Measurements from ENCODE around the gene FRZB. TPM values are rescaled to one million over a fixed set of nuclear protein-coding genes. Genes with fewer than 3 reads are reported as not detected.

The FRZB gene, protein sequence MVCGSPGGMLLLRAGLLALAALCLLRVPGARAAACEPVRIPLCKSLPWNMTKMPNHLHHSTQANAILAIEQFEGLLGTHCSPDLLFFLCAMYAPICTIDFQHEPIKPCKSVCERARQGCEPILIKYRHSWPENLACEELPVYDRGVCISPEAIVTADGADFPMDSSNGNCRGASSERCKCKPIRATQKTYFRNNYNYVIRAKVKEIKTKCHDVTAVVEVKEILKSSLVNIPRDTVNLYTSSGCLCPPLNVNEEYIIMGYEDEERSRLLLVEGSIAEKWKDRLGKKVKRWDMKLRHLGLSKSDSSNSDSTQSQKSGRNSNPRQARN
- polyA plus RNA-seq (2012; ENCODE audit: insufficient read depth, insufficient read length): not detected

DNA sequence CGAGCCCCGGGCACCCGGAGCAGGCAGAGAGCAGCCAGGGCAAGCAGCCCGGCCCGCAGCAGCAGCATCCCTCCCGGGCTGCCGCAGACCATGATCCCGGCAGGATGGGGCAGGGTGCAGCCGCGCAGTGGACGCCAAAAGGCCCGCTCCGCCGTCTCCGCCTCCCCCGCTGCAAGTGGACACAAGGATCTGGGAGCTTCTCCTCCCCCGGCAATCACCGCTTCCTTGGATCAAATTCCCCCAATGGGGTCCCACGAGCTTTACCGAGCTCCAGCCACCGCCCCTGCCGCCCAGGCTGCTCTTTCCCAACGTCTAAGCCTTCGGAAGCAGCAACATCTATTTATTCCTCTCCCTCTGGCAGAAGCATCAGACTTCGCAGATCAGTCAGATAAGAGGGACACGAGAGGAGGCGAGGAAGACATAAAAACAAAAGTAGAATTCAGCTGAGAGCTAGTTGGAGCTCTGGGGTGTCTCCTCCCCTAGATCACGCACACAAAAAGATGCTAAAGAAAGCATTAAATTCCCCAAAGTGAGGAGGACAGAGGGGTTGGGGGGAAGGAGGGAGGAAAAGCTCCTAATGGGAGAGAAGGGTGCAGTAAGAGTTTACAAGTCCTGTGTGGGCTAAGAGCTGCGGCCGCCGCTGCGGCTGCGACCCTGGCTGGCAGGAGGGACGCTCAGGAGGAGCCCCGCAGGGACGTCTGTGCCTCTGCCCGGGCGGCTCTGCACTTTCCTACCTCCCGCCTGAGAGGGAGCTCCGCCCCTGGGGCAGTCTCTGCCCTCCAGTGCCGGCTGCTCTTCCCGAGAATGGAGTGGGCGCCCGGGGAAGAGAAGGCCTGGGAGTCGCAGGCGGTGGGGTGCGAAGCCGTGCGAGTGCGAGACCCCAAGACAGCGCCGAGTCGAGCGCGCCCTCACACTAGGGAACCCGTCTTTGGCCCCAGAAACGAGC lies at the start of gene FRZB:
TSS of gene FRZB (minus strand) at position 177 of the 946 bp plus-strand sequence. CDS start at position 92, 85 bp downstream.
- DNase-seq (ENCODE audit: low read depth, low spot score): no peak
- H3K4me3 ChIP-seq (ENCODE audit: low read length): no peak within 1 kb of the TSS

DNA sequence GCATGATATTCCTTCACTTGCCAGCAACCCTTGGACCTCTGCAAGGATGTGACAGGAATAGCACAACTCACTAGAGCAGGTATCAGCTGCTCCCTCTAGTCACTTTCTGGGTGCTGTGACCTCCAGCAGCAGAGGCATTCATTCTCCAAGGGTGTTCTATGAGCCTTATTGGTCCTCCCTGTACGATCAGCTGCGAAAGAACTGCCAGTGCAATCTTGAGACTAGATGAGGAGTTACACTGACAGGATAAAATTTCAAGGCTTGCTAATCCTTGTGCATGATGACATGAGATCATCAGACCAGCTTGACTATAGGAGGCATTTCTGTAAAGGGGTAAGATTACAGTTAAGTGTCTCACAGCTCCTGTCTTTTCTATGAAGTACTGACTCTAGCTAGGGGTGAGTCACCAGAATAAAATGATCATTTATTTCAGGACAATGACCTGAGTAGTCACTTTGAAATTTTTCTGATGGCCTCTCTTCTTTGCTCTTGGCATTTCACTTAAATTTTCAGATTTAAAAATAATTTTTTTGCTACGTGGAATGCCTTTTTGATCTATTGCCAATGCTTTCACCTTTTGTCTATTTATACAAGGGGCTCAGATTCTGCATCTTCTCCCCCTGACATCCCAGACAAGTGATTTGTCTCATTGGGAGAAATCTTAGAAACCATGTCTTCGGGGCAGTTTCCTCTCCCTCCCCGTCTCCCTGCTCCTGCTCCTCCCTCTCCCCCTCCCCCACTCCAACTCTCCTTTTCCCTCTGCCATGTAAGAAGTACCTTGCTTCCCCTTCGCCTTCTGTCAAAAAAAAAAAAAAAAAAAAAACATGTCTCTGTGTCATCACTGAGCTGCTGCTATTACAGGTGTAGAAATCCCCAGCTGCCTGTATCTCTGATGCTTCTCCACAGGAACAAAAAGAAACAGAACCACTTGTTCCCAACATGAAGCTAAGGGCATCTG lies 49.2 kb upstream of the FRZB start:
- no peak overlapping the region for H3K4me3 ChIP-seq (ENCODE audit: low read length)
- DNase-seq (ENCODE audit: low read depth, low spot score): no peak

DNA sequence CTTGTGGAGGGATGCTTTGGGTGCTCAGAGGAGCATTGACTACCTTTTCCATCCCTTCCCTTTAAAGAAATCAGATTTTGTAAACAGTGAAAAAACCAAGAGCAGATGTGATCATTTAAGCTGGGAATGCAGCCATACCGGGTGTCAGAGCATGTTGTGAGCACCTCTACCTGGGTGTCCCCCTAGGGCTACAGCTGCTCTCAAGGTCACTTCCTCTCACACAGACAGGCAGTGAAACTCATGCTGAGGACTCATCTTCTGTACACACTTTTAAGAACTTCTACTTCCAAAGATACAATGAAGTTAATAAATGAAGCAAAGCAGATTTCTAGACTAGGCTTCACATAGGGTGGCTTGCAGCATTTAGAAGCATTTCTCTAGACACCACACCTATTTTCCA lies 48.4 kb upstream of the FRZB start:
- no peak for DNase-seq (ENCODE audit: low read depth, low spot score)

GRCh38 chr2:182913064-182913463 lies 46.6 kb upstream of the FRZB start:
- H3K4me3 ChIP-seq (ENCODE audit: low read length): no peak overlapping the region
- DNase-seq (ENCODE audit: low read depth, low spot score): no peak

More for the DNA sequence above, 48.4 kb upstream of the FRZB start:
- H3K4me3 ChIP-seq (ENCODE audit: low read length): no peak overlapping the region

DNA sequence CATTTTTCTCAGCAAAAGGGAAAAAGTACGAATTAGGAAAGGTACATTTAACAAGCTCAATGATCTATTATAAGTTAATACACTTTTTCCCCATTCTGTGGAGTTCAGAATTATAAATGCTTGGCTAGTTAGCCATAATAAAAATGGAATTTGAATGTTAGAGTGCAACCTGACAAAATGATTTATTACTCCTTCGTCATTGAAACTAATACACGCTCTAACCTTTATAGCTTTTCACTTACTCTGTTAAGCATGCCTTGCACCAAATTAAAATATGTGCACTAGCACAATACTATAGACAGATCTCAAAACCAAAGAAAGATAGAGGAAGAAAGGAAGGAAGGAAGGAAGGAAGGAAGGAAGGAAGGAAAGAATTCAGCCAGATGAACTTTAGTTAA lies 46.1 kb upstream of the FRZB start:
- H3K4me3 ChIP-seq (ENCODE audit: low read length): no peak overlapping the region
- DNase-seq (ENCODE audit: low read depth, low spot score): no peak

GRCh38 chr2:182911813-182912517 lies 45.5 kb upstream of the FRZB start:
- no peak overlapping the region for H3K4me3 ChIP-seq (ENCODE audit: low read length)
- no peak for DNase-seq (ENCODE audit: low read depth, low spot score)

GRCh38 chr2:182910965-182911364 lies 44.5 kb upstream of the FRZB start:
- DNase-seq (ENCODE audit: low read depth, low spot score): no peak
- H3K4me3 ChIP-seq (ENCODE audit: low read length): no peak overlapping the region

GRCh38 chr2:182907081-182907830 lies 40.8 kb upstream of the FRZB start:
- DNase-seq (ENCODE audit: low read depth, low spot score): no peak
- H3K4me3 ChIP-seq (ENCODE audit: low read length): no peak overlapping the region

GRCh38 chr2:182906454-182906853 lies 40.0 kb upstream of the FRZB start:
- H3K4me3 ChIP-seq (ENCODE audit: low read length): no peak overlapping the region
- no peak for DNase-seq (ENCODE audit: low read depth, low spot score)

GRCh38 chr2:182904844-182905243 lies 38.4 kb upstream of the FRZB start:
- DNase-seq (ENCODE audit: low read depth, low spot score): no peak
- no peak overlapping the region for H3K4me3 ChIP-seq (ENCODE audit: low read length)

DNA sequence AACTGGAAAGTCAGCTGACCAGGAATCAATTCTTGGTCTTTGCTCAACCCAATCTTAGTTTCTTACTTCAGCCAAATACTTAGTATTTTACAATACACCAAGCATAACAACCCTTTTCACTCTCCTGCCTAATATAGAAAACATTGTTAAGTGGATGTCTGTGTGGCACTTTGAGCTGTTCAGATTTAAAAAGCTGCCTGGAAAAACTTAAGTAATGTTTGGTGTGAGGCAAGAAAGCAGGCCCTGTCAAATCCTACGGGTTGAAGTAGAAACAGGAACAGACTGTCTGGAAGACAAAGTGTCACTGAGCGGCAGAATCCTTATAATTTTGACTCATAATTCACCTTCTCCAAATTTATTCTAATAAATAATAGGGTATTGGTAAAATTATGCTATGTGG lies 37.1 kb upstream of the FRZB start:
- DNase-seq (ENCODE audit: low read depth, low spot score): no peak
- H3K4me3 ChIP-seq (ENCODE audit: low read length): no peak overlapping the region

- no peak overlapping the region for H3K4me3 ChIP-seq (ENCODE audit: low read length)
- DNase-seq (ENCODE audit: low read depth, low spot score): no peak
These were observed 35.3 kb upstream of the FRZB start for GRCh38 chr2:182901748-182902147.

DNA sequence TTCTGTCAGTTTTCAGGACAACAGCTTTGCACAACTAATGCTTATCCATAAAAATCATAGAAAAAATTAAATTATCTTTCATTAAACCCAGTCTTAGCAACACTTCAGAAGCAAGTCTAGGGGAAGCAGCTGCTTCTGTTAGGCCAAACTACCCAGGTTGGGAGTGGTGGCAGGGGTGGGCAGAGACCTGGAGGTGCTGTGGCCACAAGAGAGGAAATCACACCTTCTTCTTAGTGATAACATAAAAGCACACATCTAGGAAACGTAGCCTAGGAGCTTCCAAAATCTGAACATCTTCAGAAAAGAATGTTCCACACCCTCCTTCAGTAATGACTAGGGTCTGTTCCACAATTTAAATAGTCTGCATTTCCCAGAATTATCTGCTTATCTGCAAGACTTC lies 32.3 kb upstream of the FRZB start:
- DNase-seq (ENCODE audit: low read depth, low spot score): no peak
- H3K4me3 ChIP-seq (ENCODE audit: low read length): no peak overlapping the region

DNA sequence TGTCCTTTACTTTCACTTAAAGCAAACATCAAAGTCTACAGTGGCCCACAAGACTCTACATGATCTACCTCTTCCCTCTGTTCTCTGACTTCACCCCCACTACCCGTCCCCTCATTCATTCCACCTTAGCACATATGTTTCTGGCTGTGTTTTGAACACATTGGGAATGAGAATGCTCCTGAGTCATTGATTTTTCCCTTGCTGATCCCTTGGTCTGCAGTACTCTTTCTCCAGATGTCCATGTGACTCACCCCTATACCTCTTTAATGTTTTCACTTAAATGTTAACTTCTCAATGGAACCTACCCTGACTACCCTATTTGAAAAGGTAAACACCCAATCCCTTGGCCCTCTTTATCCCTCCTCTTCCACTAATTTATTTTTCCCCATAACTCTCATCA lies 30.7 kb upstream of the FRZB start:
- no peak for DNase-seq (ENCODE audit: low read depth, low spot score)
- H3K4me3 ChIP-seq (ENCODE audit: low read length): no peak overlapping the region

DNA sequence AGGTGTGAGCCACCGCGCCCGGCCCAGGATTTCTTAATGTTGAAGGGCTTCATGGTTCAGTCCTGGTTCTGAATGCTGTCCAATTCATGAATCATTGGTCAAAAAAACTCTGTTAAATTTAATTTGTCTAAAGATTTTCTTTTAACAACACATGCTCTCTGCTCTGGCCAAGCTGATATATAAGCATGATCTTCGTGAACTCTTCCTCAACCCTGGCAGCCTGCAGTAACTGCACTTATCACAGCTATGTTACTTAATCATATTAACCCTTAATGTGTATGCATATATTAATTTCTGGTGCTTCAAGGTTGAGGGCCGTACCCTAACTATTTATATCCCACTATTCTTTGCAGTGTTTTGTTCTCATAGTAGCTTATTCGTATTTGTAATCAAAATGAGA lies 29.4 kb upstream of the FRZB start:
- DNase-seq (ENCODE audit: low read depth, low spot score): no peak
- H3K4me3 ChIP-seq (ENCODE audit: low read length): no peak overlapping the region

- no peak overlapping the region for H3K4me3 ChIP-seq (ENCODE audit: low read length)
- DNase-seq (ENCODE audit: low read depth, low spot score): peak; percentile 1
These were observed 28.7 kb upstream of the FRZB start for GRCh38 chr2:182895169-182895568.

GRCh38 chr2:182894174-182894573 lies 27.7 kb upstream of the FRZB start:
- no peak overlapping the region for H3K4me3 ChIP-seq (ENCODE audit: low read length)
- no peak for DNase-seq (ENCODE audit: low read depth, low spot score)

DNA sequence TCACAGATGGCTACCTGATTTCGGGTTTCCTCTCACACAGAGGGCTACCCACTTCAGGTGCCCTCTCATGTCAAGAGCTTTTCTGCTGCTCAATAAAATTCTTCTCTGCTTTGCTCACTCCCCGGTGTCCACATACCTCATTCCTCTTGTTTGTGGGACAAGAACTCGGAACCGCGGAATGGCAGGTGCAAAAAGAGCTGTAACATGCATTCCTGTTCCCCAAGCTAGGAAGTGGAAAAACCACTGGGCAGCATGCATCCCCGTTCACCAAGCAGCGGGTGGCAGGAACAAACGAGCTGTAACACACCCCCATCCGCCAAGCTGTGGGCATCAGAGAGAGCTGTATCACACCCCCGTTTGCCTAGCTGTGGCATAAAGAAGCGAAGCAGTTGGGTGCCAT lies 27.2 kb upstream of the FRZB start:
- no peak overlapping the region for H3K4me3 ChIP-seq (ENCODE audit: low read length)
- no peak for DNase-seq (ENCODE audit: low read depth, low spot score)

Measured in Jurkat, Clone E6-1 (cell line).